H9 (cell line): Measurements from ENCODE around the gene DMRTB1. TPM values are rescaled to one million over a fixed set of nuclear protein-coding genes. Genes with fewer than 3 reads are reported as not detected.

Experiments used
- DNase-seq: peaks from one replicate; pipeline ENCODE4 v3.0.0-alpha.2; 2017
- H2AFZ ChIP-seq: one replicate; pipeline ENCODE4 v1.6.1; 2013; ENCODE audit warnings: mild to moderate bottlenecking, low read length, control low read depth, moderate library complexity
- H2AK5ac ChIP-seq: 2 replicates; pipeline ENCODE4 v1.6.1; 2013; ENCODE audit warnings: low read length, control low read depth, mixed read lengths; ENCODE audit not compliant: insufficient read length
- H2BK120ac ChIP-seq: one replicate; pipeline ENCODE4 v1.6.1; 2013; ENCODE audit warnings: low read depth, mild to moderate bottlenecking, low read length, control low read depth, inconsistent platforms; ENCODE audit not compliant: poor library complexity, severe bottlenecking
- H2BK12ac ChIP-seq: 2 replicates; pipeline ENCODE4 v1.6.1; 2013; ENCODE audit warnings: low read length, control low read depth, mixed read lengths, low read depth; ENCODE audit not compliant: insufficient read length
- H2BK15ac ChIP-seq: 2 replicates; pipeline ENCODE4 v1.6.1; 2013; ENCODE audit warnings: low read depth, low read length, control low read depth
- H2BK20ac ChIP-seq: one replicate; pipeline ENCODE4 v1.6.1; 2013; ENCODE audit warnings: low read depth, mild to moderate bottlenecking, low read length, control low read depth, inconsistent platforms; ENCODE audit not compliant: poor library complexity, severe bottlenecking
- H2BK5ac ChIP-seq: 2 replicates; pipeline ENCODE4 v1.6.1; 2013; ENCODE audit warnings: low read length, control low read depth, mixed read lengths; ENCODE audit not compliant: insufficient read length
- H3K14ac ChIP-seq: 2 replicates; pipeline ENCODE4 v1.6.1; 2013; ENCODE audit warnings: low read length, control low read depth; ENCODE audit not compliant: insufficient read depth
- H3K18ac ChIP-seq: 2 replicates; pipeline ENCODE4 v1.6.1; 2013; ENCODE audit warnings: low read depth, mild to moderate bottlenecking, mixed read lengths, low read length, control low read depth; ENCODE audit not compliant: insufficient read length
- H3K23ac ChIP-seq: 2 replicates; pipeline ENCODE4 v1.6.1; 2013; ENCODE audit warnings: low read length, control low read depth, mixed read lengths, low read depth; ENCODE audit not compliant: insufficient read length
- H3K23me2 ChIP-seq: 2 replicates; pipeline ENCODE4 v1.6.1; 2013; ENCODE audit warnings: low read depth, mild to moderate bottlenecking, mixed read lengths, low read length, control low read depth; ENCODE audit not compliant: insufficient read length, poor library complexity, severe bottlenecking
- H3K27ac ChIP-seq: 2 replicates; pipeline ENCODE4 v1.5.1; 2013; ENCODE audit warnings: low read length, control low read depth, mixed read lengths, low read depth; ENCODE audit not compliant: insufficient read length
- H3K27me3 ChIP-seq: 2 replicates; pipeline ENCODE4 v1.6.1; 2013; ENCODE audit warnings: low read length, control low read depth, inconsistent platforms; ENCODE audit not compliant: insufficient read depth
- H3K4ac ChIP-seq: 2 replicates; pipeline ENCODE4 v1.6.1; 2013; ENCODE audit warnings: low read depth, mild to moderate bottlenecking, control low read depth, inconsistent platforms, low read length, moderate library complexity
- H3K4me1 ChIP-seq: 2 replicates; pipeline ENCODE4 v1.6.1; 2013; ENCODE audit warnings: low read length, control low read depth, inconsistent platforms; ENCODE audit not compliant: insufficient read depth
- H3K4me2 ChIP-seq: 2 replicates; pipeline ENCODE4 v1.6.1; 2013; ENCODE audit warnings: low read length, control low read depth, mixed read lengths; ENCODE audit not compliant: insufficient read length, insufficient read depth
- H3K56ac ChIP-seq: 2 replicates; pipeline ENCODE4 v1.6.1; 2013; ENCODE audit warnings: low read depth, mild to moderate bottlenecking, mixed read lengths, low read length, control low read depth; ENCODE audit not compliant: insufficient read length
- H3K79me1 ChIP-seq: 2 replicates; pipeline ENCODE4 v1.6.1; 2013; ENCODE audit warnings: low read depth, mild to moderate bottlenecking, moderate library complexity, low read length, control low read depth, inconsistent platforms; ENCODE audit not compliant: insufficient read depth, poor library complexity, severe bottlenecking
- H3K79me2 ChIP-seq: 2 replicates; pipeline ENCODE4 v1.6.1; 2013; ENCODE audit warnings: low read length, control low read depth, inconsistent platforms; ENCODE audit not compliant: insufficient read depth
- H3K9ac ChIP-seq: 2 replicates; pipeline ENCODE4 v1.6.1; 2013; ENCODE audit warnings: low read length, control low read depth, mixed read lengths; ENCODE audit not compliant: insufficient read length; ENCODE audit errors: extremely low read depth
- H3K9me3 ChIP-seq: one replicate; pipeline ENCODE4 v1.6.1; 2013; ENCODE audit warnings: low read depth, low read length, inconsistent platforms; ENCODE audit not compliant: control insufficient read depth
- H3T11ph ChIP-seq: one replicate; pipeline ENCODE4 v1.6.1; 2013; ENCODE audit warnings: mild to moderate bottlenecking, low read length, control low read depth, inconsistent platforms
- H4K20me1 ChIP-seq: one replicate; pipeline ENCODE4 v1.6.1; 2013; ENCODE audit not compliant: control insufficient read depth, insufficient read length, insufficient read depth
- H4K5ac ChIP-seq: 2 replicates; pipeline ENCODE4 v1.6.1; 2013; ENCODE audit warnings: low read depth, mild to moderate bottlenecking, mixed read lengths, low read length, control low read depth; ENCODE audit not compliant: insufficient read length
- H4K8ac ChIP-seq: replicated peaks from 2 replicates; pipeline ENCODE4 v1.6.1; 2013; ENCODE audit warnings: low read length, control low read depth, mixed read lengths, low read depth; ENCODE audit not compliant: insufficient read length
- H4K91ac ChIP-seq: 2 replicates; pipeline ENCODE4 v1.6.1; 2013; ENCODE audit warnings: low read depth, mild to moderate bottlenecking, moderate library complexity, mixed read lengths, low read length, control low read depth; ENCODE audit not compliant: insufficient read length
- H3K27ac Mint-ChIP-seq, 3 experiments: 2 replicates in 2 of 3; 3 replicates in 1 of 3; pipeline ENCODE4 v1.8.0; 2020 to 2021; ENCODE audit warnings: mixed read lengths in 3 of 3, mild to moderate bottlenecking in 1 of 3, moderate library complexity in 1 of 3
- H3K27me3 Mint-ChIP-seq: 2 replicates; pipeline ENCODE4 v1.8.0; 2021; ENCODE audit warnings: low read depth, mild to moderate bottlenecking, moderate library complexity, mixed read lengths
- H3K36me3 Mint-ChIP-seq, 3 experiments: 2 replicates in 2 of 3; 3 replicates in 1 of 3; pipeline ENCODE4 v1.8.0; 2020 to 2021; ENCODE audit warnings: low read depth in 3 of 3, mixed read lengths in 3 of 3; ENCODE audit not compliant: insufficient read depth in 1 of 3
- H3K4me1 Mint-ChIP-seq, 2 experiments: 2 replicates each; pipeline ENCODE4 v1.8.0; 2020; ENCODE audit warnings: mixed read lengths in 2 of 2
- H3K4me3 Mint-ChIP-seq, 2 experiments: 2 replicates in 1 of 2; 3 replicates in 1 of 2; pipeline ENCODE4 v1.8.0; 2020 to 2021; ENCODE audit warnings: mild to moderate bottlenecking in 2 of 2, mixed read lengths in 2 of 2, moderate library complexity in 1 of 2
- H3K9me3 Mint-ChIP-seq, 2 experiments: 2 replicates in 1 of 2; 3 replicates in 1 of 2; pipeline ENCODE4 v1.8.0; 2020; ENCODE audit warnings: mild to moderate bottlenecking in 2 of 2, mixed read lengths in 2 of 2, moderate library complexity in 1 of 2
- WGBS: extraction: QIAGEN DNeasy Blood & Tissue Kit; methylation state at CpG from one replicate; pipeline ENCODE4 v1.1.7; 2013; ENCODE audit warnings: missing lambda C conversion rate, low lambda C conversion rate, mixed read lengths; ENCODE audit not compliant: insufficient read length; ENCODE audit errors: extremely low coverage; 5-methylcytosine and 5-hydroxymethylcytosine counted together
- total RNA-seq: library from RNA; stranded (reverse); gene quantifications from 2 replicates; pipeline ENCODE4 v1.2.1, GENCODE V29; 2021
- TF ChIP-seq, protein P1 (sequence below): fragments of 200-600 bp; sonication (generic); conservative IDR thresholded peaks from 3 replicates; pipeline ENCODE4 v1.8.0; 2021; ENCODE audit warnings: antibody characterized with exemption, mild to moderate bottlenecking

The DMRTB1 gene
- total RNA-seq, 1 experiment from 2014 or later, result not detected

DNA sequence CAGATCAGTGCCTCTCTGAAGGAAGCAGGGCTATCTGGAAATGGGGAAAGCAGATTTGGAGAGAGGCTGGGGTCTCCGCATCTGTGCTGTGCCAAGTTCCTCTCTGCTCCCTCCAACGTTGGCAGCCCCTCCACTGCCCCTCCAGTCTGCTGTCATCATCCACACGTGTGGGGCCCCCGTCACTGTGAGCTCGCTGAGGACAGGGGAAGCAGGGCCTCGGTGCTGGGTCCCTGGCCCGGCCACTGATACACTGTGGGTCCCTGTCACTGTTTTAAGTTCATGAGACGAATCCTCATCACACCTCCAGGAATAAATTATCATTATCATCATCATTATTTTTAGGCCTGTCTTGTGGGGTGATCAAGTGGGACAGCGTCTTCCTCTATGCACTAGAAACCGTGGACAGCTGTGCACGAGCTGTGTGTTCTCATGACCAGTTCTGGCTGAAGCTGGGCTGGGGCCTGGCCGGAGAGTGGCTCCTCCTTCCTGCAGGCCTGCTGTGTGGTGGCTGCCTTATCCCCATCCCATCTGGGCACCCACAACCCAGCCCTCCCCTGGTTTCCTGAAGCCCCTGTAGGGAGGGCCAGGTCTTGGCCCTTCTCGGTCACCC lies 52.2 kb downstream of the DMRTB1 start:
- Mint-ChIP-seq H3K36me3 (no peaks in the 10 kb centered on the region; a peak in 2 of 7 replicates), H3K9me3 (peaks cover 0 to 2% of the 10 kb centered on the region in 2 experiments; a peak in 1 of 5 replicates), H3K27ac (peak overlapping the region in 1 of 3 experiments; percentile 31; a peak in 1 of 7 replicates), H3K4me3 (no peak overlapping the region), H3K4me1 (peaks cover 19 to 35% of the 10 kb centered on the region in 2 experiments), H3K27me3 (peaks cover 4% of the 10 kb centered on the region)
- no peaks in the 10 kb centered on the region for H3K9me3 ChIP-seq
- no peak overlapping the region for H3K56ac ChIP-seq
- H3K4ac ChIP-seq, result no peak overlapping the region
- H3K27me3 ChIP-seq, result no peaks in the 10 kb centered on the region
- no peak overlapping the region for H2BK5ac ChIP-seq
- H3K23ac ChIP-seq, result no peak overlapping the region
- H3K79me1 ChIP-seq, result no peaks in the 10 kb centered on the region
- no peak overlapping the region for H2BK120ac ChIP-seq
- no peak overlapping the region for H3K9ac ChIP-seq
- WGBS, result no CpG with 5 or more reads among the region's 13 CpGs
- DNase-seq, result no peak
- no peaks in the 10 kb centered on the region for H3K23me2 ChIP-seq
- H4K5ac ChIP-seq, result no peak overlapping the region
- H4K91ac ChIP-seq, result no peak overlapping the region
- H2AK5ac ChIP-seq, result no peak overlapping the region
- H2BK20ac ChIP-seq, result no peak overlapping the region
- TF ChIP-seq, protein P1, sequence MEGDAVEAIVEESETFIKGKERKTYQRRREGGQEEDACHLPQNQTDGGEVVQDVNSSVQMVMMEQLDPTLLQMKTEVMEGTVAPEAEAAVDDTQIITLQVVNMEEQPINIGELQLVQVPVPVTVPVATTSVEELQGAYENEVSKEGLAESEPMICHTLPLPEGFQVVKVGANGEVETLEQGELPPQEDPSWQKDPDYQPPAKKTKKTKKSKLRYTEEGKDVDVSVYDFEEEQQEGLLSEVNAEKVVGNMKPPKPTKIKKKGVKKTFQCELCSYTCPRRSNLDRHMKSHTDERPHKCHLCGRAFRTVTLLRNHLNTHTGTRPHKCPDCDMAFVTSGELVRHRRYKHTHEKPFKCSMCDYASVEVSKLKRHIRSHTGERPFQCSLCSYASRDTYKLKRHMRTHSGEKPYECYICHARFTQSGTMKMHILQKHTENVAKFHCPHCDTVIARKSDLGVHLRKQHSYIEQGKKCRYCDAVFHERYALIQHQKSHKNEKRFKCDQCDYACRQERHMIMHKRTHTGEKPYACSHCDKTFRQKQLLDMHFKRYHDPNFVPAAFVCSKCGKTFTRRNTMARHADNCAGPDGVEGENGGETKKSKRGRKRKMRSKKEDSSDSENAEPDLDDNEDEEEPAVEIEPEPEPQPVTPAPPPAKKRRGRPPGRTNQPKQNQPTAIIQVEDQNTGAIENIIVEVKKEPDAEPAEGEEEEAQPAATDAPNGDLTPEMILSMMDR, result no peak
- H4K8ac ChIP-seq, result no peak overlapping the region
- H3K79me2 ChIP-seq, result no peaks in the 10 kb centered on the region
- H4K20me1 ChIP-seq, result peaks cover 3% of the 10 kb centered on the region
- no peak overlapping the region for H3K14ac ChIP-seq
- no peaks in the 10 kb centered on the region for H3K4me1 ChIP-seq
- no peak overlapping the region for H3T11ph ChIP-seq
- no peak overlapping the region for H3K27ac ChIP-seq
- H2BK12ac ChIP-seq, result no peak overlapping the region
- H2BK15ac ChIP-seq, result no peak overlapping the region
- H2AFZ ChIP-seq, result no peak overlapping the region
- H3K4me2 ChIP-seq, result no peak overlapping the region
- H3K18ac ChIP-seq, result no peak overlapping the region
